ENCODE results near the gene TSPAN4.

TSPAN4 gene

GRCh38 chr11:889257-889656, 46.6 kb downstream of the TSPAN4 start:
- no peak for DNase-seq (ENCODE audit: low spot score)

- no peak for DNase-seq (ENCODE audit: low spot score)
Observed at GRCh38 chr11:889687-890475, 47.2 kb downstream of the TSPAN4 start.

GRCh38 chr11:890794-891540, 48.3 kb downstream of the TSPAN4 start:
- no peak for DNase-seq (ENCODE audit: low spot score)

GRCh38 chr11:893008-893654, 50.5 kb downstream of the TSPAN4 start:
- no peak for DNase-seq (ENCODE audit: low spot score)

GRCh38 chr11:894575-895201, 52.0 kb downstream of the TSPAN4 start:
- DNase-seq (ENCODE audit: low spot score) = no peak

GRCh38 chr11:895331-896110, 52.9 kb downstream of the TSPAN4 start:
- DNase-seq (ENCODE audit: low spot score) = no peak

- no peak for DNase-seq (ENCODE audit: low spot score)
Observed at GRCh38 chr11:897253-898142, 54.8 kb downstream of the TSPAN4 start.

GRCh38 chr11:898143-898511, 55.5 kb downstream of the TSPAN4 start:
- no peak for DNase-seq (ENCODE audit: low spot score)

- DNase-seq (ENCODE audit: low spot score) = no peak
Observed at GRCh38 chr11:898540-899190, 56.0 kb downstream of the TSPAN4 start.

GRCh38 chr11:899724-900123, 57.1 kb downstream of the TSPAN4 start:
- DNase-seq (ENCODE audit: low spot score) = no peak

GRCh38 chr11:900545-900944, 57.9 kb downstream of the TSPAN4 start:
- DNase-seq (ENCODE audit: low spot score) = no peak

GRCh38 chr11:901452-902061, 58.9 kb downstream of the TSPAN4 start:
- no peak for DNase-seq (ENCODE audit: low spot score)

- no peak for DNase-seq (ENCODE audit: low spot score)
Observed at GRCh38 chr11:904380-904779, 61.7 kb downstream of the TSPAN4 start.

- DNase-seq (ENCODE audit: low spot score) = no peak
Observed at GRCh38 chr11:905952-906351, 63.3 kb downstream of the TSPAN4 start.

- DNase-seq (ENCODE audit: low spot score) = no peak
Observed at GRCh38 chr11:907668-908067, 65.0 kb downstream of the TSPAN4 start.

GRCh38 chr11:908273-908672, 65.6 kb downstream of the TSPAN4 start:
- DNase-seq (ENCODE audit: low spot score) = no peak

- no peak for DNase-seq (ENCODE audit: low spot score)
Observed at GRCh38 chr11:909406-909805, 66.8 kb downstream of the TSPAN4 start.

GRCh38 chr11:910044-910588, 67.5 kb downstream of the TSPAN4 start:
- peak; percentile 15 for DNase-seq (ENCODE audit: low spot score)

GRCh38 chr11:910589-911030, 68.0 kb downstream of the TSPAN4 start, which contains the start of gene CHID1:
Gene CHID1 (minus strand): TSS chr11:910810. CDS start chr11:904816, 5,994 bp downstream.
- peak; percentile 90 for DNase-seq (ENCODE audit: low spot score)
